GM18870 (cell line): ENCODE measurements around the gene LTF.

Source experiments
- ATAC-seq: cut with Tn5 transposase; IDR thresholded peaks from one replicate; pipeline ENCODE4 v1.9.1; 2021; ENCODE audit warnings: moderate library complexity; ENCODE audit not compliant: unreplicated experiment

LTF gene

DNA sequence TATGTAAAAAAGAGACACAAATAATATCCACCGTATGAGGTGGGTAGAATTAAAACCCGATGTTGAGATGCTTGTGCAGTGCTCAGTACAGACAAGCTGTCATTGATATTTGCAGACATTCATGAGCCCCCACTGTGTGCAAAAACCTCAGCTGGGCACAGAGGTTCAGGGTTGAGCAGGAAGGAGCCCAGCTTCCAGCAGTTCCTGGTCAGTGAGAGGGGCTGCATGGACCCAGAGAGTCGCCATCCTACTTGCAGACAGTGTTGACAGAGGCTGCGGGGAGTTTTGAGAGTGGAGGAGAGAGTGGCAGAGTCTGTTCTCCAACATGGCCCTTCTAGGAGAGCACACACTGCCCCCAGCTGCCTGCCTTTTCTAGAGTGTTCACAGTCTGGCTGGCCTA lies 6.1 kb upstream of the LTF start:
- ATAC-seq, result no peak

- ATAC-seq, result no peak
Measured at GRCh38 chr3:46469680-46470357, 5.1 kb upstream of the LTF start.

DNA sequence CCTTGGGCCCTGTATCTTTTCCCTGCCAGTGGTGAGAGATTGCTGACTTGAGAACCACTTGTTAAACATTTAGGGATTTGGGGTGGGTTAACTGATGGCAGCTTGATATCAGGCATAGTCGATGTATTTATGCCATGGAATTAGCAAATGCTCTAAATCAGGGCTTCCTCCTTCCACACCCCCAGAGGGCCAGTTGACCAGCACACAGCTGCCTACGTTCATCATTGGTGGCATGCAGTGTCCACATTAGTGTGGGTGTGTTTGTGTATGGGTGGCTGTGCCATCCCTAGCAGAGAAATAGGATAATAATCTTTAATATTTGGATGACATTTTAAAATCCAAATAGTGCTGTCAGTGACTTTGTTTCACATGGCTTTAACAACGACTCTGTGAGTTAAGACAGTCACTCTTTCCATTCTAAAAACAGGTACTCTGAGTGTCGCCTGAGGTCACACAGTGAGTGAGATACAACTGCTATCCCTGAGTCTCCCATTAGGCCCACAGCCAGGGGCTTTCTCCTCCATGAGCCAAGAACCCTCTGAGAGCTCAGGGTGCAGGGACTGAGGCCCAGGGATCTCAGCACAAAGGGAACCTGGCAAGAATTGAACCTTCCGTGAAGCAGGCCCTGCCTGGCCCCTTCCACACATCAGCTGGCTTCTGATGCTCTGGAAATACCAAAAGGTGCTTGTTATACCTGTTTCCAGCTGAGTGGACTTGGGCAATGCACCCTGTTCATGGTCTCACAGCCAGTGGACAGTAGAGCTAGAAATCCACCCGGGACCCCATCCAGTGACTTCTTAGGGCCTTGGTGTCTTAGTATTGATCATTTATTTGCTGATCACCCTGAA lies 4.3 kb upstream of the LTF start:
- no peak for ATAC-seq

DNA sequence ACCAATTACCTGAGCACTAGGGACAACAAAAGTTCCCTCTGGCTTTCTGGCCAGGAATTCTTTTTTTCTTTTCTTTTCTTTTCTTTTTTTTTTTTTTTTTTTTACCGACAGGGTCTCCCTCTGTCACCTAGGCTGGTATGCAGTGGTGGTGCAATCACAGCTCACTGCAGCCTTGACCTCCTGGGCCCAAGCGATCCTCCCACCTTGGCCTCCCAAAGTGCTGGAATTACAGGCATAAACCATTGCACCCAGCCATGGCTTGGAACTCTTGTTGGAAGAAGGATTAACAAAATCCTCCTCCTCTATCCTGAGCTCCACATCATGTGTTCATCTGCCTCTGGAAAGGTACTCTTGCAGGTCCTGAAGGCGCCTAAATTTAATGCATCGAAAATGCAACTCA lies 2.9 kb upstream of the LTF start:
- ATAC-seq, result no peak

GRCh38 chr3:46466871-46467403 lies 2.2 kb upstream of the LTF start:
- ATAC-seq, result no peak

DNA sequence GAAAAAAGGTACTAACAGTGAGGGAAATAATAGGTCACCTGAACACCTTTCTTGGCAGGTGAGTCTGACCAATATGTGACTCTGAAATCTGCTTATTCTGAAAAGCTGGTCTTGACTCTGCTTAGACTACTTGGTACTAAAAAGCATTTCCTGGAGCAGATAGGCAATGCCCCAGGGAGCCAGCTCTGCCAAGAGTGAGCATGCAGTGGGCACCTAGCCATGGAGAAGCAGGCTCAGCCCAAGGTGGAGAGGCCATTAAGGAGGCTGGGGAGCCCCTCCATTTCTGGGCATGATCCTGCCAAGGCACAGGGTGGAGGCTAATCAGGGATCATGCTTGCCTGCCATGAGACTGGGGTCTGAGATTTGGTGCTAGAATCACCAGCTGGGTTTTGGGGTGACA lies 1.6 kb upstream of the LTF start:
- no peak for ATAC-seq

GRCh38 chr3:46465196-46465520 lies 453 bp upstream of the LTF start:
- no peak for ATAC-seq

- ATAC-seq, result no peak
Measured at GRCh38 chr3:46463868-46464241, 850 bp downstream of the LTF start.

DNA sequence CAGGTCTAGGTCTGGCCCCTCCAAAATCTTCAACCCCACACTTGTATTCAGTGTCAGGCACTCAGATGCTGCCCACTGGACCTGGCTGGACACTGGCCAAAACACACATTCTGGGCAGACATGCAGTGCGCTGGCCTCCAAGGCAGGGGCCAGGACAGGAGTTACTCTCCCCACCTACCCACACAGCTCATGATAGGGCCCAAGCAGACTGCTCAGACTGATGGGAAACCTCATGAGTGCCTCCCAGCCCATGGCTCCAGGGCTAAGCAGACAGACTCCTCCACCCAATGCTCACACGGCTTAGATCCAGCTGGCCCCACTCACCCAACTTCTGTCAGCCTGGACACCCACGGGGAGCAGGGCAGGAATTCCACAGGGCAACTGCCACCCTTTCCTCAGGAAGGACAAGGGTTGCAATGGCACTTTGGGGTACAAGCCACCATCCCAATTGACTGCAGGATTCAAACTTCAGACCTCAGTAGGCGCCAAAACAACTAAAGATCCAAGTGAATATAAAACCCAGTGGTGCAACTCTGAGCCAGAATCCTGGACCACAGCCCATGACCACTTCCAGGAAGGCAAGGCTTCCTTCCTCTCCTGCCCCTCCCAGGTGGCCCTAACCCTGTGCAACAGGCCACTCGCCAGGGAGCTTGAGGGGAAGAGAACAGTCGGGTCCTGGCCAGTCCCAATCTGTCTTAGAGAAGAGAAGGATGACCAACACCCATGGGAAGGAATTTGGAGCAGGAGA lies 1.4 kb downstream of the LTF start:
- no peak for ATAC-seq

DNA sequence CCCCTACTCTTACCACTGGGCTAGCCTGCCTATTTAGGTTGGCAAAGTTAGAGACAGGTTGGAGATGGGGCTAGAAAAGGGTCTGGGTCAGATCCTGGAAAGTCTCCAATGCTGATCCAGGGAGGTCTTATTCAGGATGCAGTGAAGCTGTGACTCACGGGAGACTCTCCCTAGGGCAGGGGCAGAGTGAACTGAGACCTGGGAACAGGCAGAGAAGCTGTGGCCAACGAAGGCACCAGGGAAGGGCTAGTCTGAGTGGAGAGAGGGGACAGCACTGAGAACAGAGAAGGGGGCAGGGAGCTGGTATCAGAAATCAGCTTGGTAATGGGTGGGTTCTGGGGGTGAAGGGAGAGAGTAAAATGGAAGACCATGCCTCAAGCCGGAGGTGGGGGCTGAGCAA lies 2.2 kb downstream of the LTF start:
- ATAC-seq, result no peak

- ATAC-seq, result no peak
Measured at GRCh38 chr3:46462111-46462510, 2.6 kb downstream of the LTF start.

- ATAC-seq, result no peak
Measured at GRCh38 chr3:46460051-46460450, 4.7 kb downstream of the LTF start.

- no peak for ATAC-seq
Measured at GRCh38 chr3:46456118-46456517, 8.6 kb downstream of the LTF start.

DNA sequence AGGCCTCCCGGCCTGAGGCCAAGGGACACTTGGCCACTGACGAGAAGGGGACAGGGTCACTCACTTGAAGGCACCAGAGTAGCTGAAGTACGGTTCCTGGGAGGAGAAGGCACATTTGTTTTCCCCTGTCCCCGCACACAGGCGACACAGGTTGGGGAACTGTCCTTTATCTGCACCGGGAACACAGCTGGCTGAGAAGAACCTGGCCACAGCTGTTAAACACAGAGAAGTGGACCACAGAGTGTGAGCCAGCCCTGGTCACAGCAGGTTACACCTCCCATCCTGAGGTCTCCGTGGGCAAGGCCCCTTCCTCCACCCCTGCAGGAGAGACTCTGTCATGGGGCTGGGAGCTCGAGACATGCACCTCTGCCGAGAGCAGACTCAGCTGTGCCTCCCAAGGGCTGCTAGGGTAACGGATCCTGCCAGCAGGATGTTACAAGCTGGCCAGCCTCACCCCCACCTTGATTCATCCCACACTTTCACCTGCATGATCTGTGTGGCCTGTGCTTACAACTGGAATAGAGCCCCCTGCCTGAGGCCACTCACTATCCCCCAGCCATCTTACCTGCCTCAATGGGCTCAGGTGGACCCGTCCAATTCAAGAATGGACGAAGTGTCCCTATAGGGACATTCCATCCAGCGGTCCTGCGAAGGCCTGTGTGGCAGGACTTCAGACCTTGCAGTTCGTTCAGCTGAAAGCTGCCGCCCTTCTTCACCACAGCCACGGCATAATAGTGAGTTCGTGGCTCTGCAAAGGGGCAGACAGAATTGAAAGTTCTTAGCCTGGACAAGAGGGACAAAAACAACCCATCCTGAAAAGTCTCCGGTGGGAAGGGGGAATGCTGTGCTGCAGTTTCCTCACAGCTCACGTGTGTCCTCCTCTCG lies 9.2 kb downstream of the LTF start:
- no peak for ATAC-seq

DNA sequence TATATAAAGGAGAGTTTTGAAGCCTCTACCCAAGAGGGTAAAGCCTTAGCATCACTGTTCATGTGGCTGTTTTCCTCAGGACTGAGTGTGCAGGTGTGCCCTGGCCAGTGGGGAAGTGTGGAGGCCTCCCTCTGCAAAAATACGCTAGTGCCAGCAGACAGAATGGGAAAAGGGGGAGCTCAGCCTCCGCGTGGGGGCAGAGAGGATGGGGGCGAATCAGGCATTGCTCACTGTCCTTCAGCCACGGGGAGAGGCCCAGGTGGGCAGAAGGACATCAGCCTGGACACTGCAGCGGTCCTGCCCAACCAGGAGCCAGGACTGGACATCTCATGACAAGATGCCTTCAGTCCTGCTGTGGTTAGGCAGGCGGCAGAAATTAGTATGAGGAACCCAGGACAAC lies 10.1 kb downstream of the LTF start:
- no peak for ATAC-seq

DNA sequence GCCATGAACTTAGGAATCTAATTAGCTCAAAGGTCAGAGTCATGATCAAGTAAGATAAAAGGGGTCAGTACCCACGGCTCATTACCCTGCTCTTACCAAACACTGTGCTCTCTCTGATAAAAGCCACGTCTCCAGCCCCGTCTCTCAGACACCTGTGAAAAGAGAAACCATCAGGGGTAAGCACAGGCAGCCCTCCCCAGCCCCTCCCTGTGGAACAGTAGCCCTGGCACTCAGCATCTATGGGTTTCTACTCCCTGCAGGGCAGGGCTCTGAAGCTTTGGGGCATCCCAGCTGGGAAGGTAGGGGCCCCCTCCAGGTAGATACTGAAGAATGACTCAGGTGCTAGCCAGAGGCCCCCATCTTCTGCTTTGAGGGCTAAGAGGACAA lies 10.5 kb downstream of the LTF start:
- ATAC-seq, result no peak

GRCh38 chr3:46453526-46454208 lies 11.0 kb downstream of the LTF start:
- no peak for ATAC-seq

DNA sequence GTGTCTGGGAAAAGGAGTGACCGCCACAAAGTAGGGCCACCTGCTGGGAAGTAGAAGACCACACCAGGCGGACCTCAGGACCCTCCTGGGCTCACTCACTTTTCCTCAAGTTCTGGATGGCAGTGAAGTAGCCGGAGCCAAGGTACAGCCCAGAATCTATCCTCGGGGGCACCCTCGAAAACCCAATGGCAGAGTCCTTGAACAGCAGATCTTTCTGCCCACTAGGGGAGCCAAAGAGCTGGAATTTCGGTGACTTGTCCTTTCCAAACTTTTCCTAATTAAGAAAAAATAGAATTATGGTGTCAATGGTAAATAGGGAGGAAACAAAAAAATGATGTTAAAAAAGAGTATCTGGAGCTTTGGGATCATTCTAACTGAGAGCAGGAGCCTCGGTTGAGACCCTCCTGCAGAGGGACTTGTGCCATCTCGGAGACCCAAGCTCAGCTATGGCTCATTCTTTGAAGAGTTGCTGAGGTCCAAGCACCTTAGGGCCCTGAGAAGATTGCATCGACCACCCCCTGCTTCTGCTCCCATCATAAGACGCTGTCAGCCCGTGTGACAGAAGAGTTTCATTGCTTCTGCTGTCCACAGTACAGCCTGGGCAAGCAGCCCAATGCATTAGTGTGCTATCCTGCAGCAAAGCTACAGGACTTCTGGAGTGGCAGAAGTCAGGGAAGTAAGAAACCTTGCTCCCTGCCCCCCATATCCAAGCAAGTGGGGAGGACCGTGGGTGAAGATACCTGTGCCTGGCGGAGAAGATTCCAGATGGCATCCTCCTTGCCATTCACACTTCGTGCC lies 14.8 kb downstream of the LTF start:
- no peak for ATAC-seq

DNA sequence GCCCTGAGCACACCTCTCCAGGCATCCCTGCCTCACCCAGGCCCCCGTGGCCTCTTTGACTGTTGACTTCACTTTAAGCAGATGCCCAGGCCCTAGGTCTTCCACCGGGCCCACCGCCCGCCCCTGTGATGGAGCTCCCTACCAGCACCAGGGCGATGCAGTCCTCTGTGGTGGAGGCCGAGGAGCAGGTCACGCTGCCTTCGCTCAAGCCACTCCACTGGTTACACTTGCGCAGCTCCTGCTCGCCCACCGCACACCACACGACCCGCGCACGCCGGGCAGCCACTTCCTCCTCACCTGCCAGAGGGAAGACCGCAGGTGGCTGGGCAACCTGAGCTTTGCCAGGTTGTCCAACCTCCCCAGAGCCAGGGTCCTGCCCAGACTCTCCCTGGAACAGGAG lies 16.0 kb downstream of the LTF start:
- no peak for ATAC-seq
